ENCODE results near the gene KIF3A.

Gene KIF3A

DNA sequence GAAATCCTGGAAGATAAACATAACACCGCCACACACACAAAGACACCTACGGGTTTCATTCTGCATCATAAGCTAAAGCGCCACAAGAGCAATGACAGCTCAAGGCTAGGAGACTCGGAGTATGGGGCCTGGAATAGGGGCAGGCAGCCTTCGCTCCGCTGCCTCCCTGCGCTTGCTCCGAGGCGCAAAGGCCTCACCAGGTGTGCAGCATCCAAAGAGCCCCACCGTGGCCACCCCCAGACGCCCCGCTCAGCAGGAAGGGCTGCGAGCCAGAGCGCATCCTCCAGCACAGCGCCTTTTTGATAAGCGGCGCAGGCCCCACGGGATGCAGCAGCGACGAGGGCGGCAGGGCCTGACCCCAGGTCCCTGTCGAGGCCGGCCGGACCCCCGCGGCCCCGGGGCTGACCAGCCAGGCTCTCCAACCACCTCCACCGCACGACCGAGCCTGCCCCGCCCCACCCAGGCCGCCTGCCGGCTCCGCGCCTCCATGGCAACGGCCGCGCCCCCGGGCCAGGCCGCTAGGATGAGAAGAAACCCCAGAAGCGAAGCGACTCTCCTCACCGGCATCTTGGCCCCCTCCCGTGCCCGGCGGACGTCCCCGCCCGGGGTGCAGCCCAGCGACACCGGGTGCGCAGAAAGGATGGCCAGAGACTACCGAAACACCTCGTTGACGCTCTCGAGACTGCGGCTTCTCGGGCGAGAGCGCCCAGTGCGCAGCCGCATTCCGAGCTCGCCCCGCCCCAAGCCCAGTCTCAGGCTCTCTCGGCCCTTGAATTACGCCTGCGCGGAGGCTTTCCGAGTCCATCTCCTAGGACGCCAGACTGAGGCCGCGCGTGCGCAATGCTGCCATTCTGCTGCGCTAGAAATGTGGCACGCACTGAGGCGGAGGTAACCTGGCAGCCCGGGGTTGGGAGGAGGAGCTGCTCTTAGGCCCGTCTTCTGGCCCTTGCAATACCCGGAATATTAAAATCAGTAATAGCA is at the start of gene KIF3A:
Gene KIF3A (minus strand): TSS at position 694 of the 981 bp plus-strand sequence. CDS start 127 bp downstream, at position 567.
- DNase-seq (ENCODE audit: low read depth), result peak; percentile 99

DNA sequence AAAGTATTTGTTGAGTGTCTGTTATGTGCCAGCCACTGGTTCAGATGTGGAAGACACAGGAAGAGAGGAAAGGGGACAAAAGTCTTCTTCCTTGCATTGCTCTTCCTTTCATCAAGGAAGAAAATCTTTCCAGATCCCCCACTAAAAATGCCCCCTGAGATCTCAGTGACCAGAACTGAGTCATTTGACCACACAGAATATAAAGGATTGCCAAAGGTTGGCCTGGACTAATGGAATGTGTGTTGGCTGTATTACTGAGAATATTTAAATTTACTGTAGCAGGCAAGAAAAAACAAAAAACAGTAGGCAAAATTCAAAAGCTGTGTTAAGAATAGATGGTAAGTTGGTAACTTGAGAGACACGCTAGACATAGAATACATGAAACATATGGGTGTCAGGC is 49.7 kb upstream of the KIF3A start:
- DNase-seq (ENCODE audit: low read depth), result peak; percentile 75

DNA sequence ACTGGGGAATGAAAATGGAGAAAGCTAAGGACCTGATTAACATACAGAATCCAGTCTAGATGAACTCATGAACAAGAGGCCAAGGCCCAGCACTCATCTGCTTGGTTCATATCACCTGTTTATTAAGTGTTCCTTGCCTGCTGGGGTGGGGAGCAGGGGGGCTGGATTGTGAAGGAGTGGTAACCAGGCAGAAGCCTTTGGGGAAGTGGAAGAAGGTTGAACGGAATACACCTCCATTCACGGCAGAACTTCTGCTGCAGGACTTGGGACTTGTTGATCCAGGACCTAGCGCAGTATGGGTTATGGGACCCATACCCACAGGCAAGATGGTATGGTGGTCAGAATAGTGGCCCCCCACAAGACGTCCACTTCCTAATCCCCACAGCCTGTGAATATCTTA is 48.5 kb upstream of the KIF3A start:
- DNase-seq (ENCODE audit: low read depth), result no peak

DNA sequence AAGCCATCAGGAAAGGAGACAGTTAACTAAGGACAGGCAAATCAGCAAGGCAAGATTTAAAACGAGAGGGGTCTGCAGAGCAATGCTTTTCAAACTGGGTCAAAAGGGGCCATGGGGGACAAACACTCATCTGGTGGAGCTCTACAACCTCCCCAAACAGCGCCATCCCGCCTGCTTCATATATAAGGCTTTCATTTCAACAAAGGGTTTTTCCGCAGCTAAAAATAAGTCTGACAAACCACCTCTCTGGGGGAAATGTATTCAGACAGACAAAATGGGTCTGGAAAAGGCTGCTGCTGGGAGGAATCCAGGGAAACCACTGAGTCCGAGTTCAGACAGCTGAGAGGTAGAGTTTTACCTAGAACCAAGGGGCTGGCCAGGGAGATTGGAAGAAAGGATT is 48.0 kb upstream of the KIF3A start:
- DNase-seq (ENCODE audit: low read depth), result no peak

DNA sequence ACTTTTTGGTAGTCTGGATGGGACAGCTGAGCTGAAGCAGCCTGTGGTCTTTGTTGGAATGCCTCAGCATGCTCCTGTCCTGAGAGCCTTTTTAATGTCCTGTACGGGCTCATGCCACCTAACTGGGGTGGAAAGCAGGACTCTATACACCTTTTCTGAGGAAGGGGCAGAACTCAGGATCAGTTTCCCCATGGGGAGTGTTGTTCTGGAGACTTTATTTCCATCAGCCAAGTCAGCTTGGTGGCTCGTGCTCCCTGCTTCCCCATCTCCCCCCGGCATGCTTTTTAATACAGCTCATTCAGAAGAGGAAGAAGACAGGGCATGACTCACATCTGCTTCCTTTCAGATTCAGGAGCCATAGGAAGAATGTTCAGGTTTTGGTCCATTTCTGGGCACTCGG is 44.8 kb upstream of the KIF3A start:
- DNase-seq (ENCODE audit: low read depth), result peak; percentile 89

DNA sequence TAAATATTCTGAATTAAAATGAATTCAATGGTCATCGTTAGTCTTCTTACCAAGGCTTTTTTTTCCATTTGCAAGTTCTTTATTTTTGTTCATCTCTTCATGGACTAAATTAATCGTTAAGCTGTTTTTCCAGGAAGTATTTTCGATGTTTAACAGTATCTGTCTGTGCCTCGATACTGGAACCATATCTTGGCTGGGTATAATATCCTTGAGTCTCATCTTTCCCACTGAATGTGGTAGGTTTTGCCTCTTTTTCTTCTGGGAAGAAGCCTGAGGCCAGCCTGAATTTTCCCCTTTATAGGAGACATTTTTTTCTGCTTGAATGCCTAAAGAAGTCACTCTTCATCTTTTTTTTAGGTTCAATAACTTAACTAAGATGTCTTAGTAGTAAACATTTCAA is 43.7 kb upstream of the KIF3A start:
- no peak for DNase-seq (ENCODE audit: low read depth)

DNA sequence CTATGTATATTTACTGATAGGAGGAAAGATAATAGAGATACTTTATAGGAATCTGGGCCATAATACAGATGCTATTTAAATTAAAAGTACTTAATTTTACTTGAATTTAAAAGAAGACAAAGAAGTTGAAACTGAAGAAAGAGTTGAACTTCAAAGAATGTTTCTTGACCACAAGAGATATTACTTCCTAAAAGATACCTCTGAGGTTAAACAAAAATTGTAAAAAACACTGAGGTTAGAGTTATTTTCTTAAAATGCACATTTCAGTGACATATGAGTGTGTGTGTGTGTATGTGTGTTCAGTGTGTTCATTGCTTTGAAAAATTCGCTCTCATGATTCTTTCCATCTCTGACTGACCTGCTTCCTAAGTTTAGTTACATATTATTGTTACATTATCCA is 43.2 kb upstream of the KIF3A start:
- no peak for DNase-seq (ENCODE audit: low read depth)

DNA sequence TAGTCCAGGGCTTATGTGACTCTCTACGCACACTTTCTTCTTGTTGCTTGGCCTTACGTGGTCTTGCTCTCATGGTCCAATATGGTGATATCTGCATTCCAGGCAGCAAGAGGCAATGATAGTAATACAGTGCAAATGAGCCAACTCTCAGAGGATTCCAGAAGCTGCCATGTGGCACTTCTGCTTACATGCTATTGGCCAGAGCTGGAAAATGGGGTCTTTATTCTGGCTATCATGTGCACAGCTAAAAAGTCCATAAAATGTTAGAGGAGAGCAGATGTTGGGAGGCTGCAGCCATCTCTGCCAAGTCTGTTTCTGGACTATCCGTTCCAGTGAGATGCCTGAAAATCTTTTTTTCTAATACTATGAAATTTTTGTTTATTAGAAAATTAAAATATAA is 42.6 kb upstream of the KIF3A start:
- no peak for DNase-seq (ENCODE audit: low read depth)

DNA sequence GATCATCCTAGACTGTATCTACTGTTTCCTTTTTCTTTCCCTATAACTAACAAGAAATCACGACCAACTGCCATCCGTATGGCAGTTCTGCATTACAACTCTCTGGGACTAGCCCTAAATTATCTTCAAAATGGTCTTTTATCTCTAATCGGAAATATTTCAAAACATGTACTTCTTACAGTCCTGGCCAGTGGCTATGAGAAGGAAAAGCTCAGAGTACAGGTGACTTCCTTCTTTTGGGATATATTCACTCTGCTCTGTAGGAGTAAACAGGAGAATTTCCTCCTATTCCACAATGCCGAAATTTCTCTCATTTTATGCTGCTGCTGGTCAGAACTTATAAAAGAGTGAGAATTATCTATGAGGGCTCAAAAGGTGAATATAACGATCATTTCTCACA is 41.5 kb upstream of the KIF3A start:
- DNase-seq (ENCODE audit: low read depth), result no peak

DNA sequence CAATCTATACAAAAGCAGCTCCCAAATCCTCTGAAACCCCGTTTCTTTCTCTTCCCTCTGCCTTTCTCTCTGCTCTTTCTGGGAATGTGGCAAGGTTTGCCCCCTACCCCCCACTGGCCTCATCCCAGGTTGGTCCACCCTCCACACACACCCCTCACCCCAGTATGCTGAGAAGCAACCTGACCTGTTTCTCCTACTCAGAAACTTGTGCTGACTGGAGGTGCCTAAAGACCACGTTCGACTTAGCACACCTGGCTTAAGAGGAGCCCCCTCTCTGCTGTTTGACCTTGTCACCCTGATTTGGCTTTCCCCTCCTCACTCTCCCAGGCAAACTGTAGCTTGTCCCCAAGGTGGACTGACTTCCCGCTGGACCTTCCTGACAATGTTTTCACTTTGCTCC is 40.8 kb upstream of the KIF3A start:
- DNase-seq (ENCODE audit: low read depth), result no peak

DNA sequence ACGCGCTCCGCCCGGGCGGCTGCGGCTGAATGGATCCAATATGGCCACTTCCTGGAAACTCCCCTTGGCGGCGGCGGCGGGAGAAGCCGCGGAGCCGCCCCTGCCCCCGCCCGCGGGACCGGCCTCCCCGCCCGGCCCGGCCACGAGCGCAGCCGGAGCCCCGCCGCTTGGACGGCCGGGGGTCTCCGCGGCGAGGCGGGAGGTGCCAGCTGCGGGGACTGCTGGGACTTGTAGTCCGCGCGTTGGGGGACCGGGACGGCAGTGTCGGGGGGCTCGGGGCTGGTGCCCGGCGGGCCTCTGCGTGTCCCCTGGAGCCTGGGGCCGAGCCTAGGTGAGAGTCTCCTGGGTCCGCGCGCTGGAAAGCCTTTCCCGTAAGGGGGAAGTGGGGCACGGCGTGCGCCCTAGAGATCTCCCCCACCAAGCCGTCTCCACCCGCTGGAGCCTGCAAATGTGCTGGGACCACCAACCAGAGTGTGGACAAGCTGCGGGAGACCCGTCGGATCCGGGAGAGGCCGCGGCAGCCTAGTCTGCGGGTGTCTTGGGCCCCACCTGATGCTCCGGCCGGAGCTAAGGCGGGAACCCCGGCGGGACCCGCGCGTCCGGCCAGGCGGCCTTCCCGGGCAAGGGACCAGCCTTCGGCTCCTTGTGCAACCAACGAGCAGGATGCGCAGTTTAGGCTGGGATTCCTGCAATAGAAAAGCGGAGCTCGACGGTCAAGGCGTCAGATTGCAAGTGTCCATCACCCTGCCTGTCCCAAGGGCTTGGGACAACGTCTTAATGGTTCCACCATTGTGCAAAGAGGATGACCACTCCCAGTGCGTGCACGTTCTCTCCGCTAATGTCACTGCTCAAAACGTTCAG is 40.1 kb upstream of the KIF3A start, which contains the start of gene SEPTIN8:
Gene SEPTIN8 (minus strand): TSS at position 31 of the 861 bp plus-strand sequence. CDS start 102 bp downstream, outside the sequence.
- peak; percentile 64 for DNase-seq (ENCODE audit: low read depth)

DNA sequence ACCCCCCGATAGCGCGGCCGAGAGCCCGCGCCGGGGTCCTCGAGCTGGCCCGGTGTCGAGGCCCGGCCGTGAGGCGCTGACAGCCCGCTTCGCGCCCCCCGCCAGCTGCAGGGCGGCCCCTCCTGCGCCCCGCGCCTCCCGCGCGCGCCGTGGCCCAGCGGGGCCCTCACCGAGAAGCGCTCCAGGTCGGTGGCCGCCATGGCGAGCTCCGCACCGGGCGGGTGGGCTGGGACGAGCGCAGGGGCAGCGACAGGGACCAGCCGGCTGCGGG is 39.5 kb upstream of the KIF3A start:
- DNase-seq (ENCODE audit: low read depth), result no peak

DNA sequence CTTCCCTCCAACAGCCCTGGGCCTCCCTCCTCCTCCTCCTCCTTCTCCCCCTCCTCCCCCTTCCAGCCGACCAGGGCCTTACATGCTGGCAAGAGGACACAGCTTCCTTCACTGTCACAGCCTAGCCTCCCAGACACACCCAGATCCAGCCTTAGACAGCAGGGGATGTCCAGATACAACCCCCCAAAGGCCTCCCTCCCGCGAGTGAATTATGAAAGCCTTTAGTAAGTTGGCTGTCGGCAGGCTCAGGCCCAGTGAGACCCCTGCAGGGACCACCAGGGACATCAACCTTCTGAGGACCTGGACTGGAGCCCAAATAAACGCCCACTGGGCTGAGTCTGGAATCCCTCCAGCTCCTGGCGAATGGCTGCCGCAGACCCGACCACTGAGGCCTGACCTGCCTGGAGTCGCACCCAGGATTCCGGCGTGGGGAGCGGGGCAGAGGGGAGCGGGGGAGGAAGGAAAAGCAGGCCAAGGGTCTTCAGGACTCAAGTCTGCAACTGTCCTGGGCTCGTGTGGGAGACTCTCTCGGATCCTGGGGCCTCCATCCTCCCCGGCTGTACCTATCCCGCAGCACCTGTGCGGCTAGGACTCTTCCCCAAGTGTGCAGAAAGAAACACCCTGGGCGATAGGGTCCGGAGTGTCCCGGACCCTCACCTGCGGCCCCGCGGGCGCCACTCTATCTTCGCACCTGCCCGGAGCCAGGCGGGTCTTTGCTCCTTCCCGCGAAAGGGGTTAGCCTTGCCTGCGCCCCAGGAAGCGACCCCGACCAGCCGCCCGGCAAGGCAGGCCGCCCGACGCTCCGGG is 39.0 kb upstream of the KIF3A start:
- DNase-seq (ENCODE audit: low read depth), result peak; percentile 61

DNA sequence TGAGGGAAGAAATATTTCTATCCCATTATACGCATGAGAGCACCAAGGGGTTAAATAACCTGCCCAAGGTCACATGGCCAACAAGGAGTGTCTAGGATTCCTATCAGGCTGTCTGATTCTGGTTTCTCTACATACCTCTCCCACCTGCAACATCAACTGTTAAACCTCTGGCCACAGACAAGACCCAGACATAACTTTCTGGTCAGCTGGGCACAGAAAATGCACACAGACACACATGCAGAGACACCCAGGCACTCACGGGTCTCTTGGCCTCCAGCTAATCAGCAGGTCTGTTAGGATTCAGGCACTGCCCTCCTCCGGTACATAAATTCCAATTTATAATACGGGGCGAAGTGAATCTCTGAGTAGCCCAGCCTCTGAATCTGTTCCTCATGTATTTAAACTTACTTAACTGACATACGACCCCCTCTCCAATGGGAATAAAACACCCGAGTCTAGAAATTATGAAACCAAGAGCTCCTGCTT is 38.2 kb upstream of the KIF3A start:
- DNase-seq (ENCODE audit: low read depth), result peak; percentile 27

DNA sequence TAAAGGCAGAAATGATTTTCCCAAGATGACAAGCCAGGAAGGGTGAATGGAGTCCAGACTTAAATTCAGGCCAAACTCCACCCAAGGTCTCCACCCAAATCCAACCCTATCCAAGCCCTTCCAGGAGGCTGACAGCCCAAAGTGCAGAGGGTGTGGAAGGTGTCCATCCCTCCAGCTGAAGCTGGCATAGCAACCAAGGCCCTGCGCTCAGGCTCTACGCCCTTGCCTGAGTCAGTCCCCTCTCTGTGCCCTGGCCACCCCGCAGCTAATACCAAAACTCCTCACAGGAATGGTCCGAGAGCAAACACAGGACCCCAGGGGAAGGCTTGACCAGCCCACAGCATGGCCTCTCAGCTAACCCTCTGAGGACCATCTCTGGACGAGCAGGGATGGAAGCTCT is 37.5 kb upstream of the KIF3A start:
- no peak for DNase-seq (ENCODE audit: low read depth)

DNA sequence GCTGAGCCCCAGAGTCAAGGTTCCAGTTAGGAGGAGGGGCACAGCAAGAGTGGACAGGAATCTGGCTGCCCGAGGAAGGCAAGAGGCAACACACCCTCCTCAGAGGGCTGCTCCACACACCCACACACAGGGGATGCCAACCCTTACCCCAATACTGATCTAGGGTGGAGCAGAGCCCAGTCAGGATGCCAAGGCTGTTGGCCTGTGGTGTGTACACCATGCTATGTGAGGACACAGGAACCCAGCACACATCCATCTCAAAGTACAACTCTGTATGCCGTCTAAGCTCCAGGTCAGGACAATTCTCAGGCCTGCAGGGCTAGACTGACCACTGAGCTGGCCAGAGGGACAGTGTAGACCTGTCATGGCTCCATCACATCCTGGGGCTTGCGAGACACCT is 37.1 kb upstream of the KIF3A start:
- DNase-seq (ENCODE audit: low read depth), result no peak

DNA sequence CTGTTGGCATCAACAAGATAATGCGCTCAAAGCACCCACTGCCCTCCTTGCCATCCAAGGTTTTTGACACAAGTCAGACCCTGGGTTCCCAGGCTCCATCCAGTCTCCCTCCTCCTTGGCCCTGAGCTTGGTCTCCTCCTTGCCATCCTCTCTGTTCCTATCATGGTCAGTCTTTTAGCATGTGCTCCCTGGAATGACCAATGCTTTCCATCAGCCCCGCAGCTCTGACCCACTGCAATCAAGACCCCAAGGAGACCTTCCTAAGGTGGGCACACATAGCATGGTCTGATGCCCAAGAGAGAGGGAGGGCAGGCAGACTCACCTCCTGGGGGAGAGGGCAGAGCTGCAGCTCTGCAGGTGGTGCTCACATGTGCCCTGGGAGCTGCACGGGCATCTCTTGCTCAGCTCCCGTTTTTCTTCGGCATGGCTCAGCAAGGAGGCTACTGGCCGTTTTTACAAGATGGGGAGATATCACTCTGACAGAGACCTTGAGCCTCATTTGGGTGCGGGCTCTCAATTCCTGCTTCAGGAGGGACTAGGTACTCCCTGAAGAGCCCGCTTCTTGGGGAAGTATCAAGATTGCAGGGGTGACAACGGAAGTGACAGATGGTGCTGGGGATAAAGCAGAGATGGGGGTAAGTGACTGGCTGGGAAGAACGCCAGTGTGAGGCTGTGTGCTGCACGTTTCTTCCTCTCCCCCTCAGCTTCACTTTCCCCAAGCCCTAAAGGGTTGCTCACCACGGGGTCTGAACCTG is 36.4 kb upstream of the KIF3A start:
- DNase-seq (ENCODE audit: low read depth), result no peak

DNA sequence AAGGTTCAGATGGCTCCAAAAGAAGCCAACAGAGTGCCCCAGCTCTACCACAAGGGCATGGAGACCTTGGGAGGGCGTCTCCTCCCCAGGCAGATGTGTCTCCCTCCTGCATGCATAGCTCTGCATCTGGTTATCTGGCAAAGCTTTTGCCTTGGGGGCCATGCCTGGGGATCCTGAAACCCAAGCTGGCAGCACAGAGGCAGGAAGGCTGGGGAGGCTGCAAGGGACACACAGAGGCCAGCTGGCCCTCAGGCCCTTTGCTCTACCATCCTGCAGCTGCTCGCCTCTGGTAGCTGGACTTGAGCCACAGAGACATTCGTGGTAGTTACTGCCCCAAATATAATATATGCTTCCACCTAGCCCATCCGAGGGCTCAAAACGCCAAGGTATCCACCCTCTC is 35.8 kb upstream of the KIF3A start:
- DNase-seq (ENCODE audit: low read depth), result no peak

DNA sequence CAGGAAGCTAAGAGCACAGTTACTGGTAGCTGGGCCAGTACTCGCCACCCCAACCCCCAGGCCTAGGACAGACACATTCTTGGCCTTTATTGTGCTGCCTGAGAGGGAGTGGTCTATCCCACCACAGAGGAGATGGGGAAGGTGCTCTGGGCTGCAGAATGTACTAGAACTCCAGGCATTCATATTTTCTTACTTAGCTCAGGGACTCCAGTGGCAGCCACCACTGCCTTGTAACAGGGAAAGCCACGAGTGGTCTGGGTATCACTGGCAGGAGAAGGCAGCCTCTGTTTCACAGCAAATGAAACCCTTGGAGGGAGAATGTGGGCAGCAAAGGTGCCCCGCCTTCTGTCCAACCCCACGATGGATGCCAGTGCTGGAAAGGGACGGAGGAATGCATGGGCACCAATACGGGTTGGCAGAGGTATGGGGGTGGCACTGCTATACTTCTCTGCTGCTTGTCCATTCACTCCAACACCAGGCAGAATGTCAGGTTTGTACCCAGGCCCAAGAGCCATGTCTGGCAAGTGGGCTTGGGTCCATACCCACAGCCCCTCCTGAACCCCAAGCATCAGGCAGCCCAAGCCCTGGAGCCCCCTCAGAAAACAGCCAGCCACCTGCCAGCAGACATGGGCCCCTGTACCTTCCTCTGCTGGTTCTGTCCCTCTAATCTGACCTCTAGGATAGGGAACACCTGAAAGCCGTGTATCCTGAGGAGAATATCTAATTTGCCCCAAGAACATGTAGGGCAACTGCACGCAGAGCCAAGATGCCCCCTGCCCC is 35.1 kb upstream of the KIF3A start:
- no peak for DNase-seq (ENCODE audit: low read depth)

DNA sequence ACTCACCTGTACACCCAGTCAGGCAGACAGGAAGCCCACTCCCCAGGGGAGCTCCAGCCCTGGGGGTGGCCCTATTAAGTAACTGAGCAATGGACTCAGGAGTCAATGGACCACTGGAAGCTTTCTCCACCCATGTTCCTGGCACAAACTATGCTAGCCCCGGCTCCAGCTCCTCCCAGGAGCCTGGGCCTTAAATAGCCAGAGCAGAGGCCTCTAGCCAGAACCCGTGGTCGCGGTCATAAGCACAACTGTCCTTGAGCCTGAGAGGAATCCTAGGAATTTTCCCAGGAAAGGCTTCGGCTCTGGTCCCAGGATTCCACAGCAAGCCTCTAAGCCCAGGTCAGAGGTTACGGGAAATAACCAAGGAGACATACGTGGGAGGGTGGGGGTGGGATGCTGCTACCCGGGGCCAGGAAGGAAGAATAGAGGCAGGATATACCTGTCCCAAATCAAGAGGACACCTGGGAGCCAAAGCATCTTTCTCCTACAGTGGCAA is 34.2 kb upstream of the KIF3A start:
- DNase-seq (ENCODE audit: low read depth), result peak; percentile 24

Measured in ELR (cell line).